NCI-H2081 treated with DMSO at 0.1 percent for 48 hours (cell line): Measurements from ENCODE around the gene RHD.
"Not testable (repeated sequence)": the region's sequence is repeated elsewhere in the genome, so short reads cannot be mapped to it uniquely, and the experiment has no call there.

ENCODE experiments used
- DNase-seq: peaks from one replicate; lab custom pipeline; 2025; lab: John Stamatoyannopoulos, UW

The RHD gene

DNA sequence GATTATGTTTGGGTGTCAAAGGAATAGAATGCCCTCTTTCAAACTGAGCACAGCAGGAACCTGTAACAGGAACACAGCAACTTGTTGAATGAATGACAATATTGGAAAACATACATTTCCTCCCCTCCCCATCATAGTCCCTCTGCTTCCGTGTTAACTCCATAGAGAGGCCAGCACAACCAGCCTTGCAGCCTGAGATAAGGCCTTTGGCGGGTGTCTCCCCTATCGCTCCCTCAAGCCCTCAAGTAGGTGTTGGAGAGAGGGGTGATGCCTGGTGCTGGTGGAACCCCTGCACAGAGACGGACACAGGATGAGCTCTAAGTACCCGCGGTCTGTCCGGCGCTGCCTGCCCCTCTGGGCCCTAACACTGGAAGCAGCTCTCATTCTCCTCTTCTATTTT is at the start of gene RHD:
TSS of gene RHD (plus strand) at position 272 of the 400 bp plus-strand sequence. CDS start at position 311, 39 bp downstream.
- DNase-seq, result not testable (repeated sequence)

- DNase-seq, result no peak
These were observed 49.7 kb upstream of the RHD start for GRCh38 chr1:25222606-25223005.

- DNase-seq, result no peak
These were observed 48.8 kb upstream of the RHD start for GRCh38 chr1:25223471-25223870.

- DNase-seq, result peak; percentile 78
These were observed 40.1 kb upstream of the RHD start, which contains the start of gene SYF2 for GRCh38 chr1:25232027-25232865. TSS of gene SYF2 (minus strand) at chr1:25232502. CDS start at chr1:25232467, 35 bp downstream.

DNA sequence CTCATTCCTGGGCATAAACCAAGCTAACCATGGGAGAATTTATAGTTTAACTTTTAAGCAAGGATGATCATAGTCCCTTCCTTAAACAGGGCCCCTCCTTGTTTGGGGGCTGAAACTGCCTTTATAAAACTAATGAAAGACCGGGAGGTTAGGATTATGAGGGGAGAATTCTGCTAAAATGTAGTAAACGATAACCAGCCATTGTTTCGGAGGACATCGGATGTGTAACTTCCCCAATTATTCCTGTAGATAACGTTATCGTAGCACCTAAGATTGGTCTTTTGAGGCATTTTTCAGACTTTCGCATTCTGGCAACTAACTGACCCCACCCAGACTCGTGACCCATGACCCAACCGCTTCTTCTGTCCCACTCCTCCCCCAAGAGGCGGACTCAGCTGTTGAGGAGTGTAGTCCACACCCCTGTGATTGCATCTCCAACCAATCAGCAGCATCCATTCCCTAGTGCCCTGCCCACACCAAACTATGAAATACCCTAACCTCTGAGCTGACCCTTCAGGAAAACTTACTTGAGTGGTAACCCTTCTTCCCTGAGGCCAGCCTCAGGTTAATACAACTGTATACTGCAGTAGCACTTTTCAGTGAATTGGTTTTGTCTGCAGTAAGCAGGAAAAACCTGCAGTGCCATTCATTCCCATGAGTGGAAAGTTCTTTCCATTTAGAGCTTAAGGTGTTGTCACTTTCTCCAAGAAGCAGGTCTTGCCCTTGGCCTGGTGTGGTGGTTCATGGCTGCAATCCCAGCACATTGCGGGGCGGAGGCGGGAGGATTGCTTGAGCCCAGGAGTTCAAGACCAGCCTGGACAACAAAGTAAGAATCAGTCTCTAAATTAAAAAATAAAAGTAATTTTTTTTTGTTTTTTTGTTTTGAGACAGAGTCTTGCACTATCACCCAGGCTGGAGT is 39.2 kb upstream of the RHD start:
- no peak for DNase-seq

DNA sequence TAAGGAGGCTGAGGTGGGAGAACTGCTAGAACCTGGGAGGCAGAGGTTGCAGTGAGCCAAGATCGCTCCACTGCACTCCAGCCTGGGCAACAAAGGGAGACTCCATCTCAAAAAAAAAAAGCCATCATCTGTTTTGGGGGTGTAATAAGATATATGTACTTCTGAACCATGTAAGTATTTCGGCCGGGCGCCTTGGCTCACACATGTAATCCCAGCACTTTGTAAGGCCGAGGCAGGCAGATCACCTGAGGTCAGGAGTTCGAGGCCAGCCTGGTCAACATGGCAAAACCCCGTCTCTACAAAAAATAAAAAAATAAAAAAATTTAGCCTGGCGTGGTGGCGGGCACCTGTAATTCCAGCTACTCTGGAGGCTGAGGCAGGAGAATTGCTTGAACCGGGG is 36.9 kb upstream of the RHD start:
- DNase-seq, result not testable (repeated sequence)

GRCh38 chr1:25236261-25236660 is 36.0 kb upstream of the RHD start:
- not testable (repeated sequence) for DNase-seq

DNA sequence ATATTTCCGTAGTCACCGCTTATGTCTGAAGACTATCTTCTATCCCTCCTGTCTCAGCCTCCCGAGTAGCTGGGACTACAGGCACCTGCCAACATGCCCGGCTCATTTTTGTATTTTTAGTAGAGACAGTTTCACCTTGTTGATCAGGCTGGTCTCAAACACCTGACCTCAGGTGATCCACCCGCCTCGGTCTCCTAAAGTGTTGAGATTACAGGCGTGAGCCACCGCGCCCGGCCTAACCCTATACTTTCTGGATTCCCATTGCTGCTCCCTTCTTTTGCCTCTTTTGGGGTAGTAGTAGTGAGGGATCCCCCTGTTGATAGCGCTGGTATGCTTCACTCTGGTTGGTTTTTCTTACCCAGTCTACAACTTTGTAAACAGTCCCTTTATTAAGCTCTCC is 34.3 kb upstream of the RHD start:
- DNase-seq, result no peak

- peak; percentile 88 for DNase-seq
These were observed 32.4 kb upstream of the RHD start for GRCh38 chr1:25239681-25240541.

- DNase-seq, result no peak
These were observed 28.4 kb upstream of the RHD start for GRCh38 chr1:25243907-25244306.

GRCh38 chr1:25245393-25245792 is 26.9 kb upstream of the RHD start:
- no peak for DNase-seq

- no peak for DNase-seq
These were observed 26.3 kb upstream of the RHD start for GRCh38 chr1:25245809-25246599.

- no peak for DNase-seq
These were observed 25.7 kb upstream of the RHD start for GRCh38 chr1:25246600-25247023.

DNA sequence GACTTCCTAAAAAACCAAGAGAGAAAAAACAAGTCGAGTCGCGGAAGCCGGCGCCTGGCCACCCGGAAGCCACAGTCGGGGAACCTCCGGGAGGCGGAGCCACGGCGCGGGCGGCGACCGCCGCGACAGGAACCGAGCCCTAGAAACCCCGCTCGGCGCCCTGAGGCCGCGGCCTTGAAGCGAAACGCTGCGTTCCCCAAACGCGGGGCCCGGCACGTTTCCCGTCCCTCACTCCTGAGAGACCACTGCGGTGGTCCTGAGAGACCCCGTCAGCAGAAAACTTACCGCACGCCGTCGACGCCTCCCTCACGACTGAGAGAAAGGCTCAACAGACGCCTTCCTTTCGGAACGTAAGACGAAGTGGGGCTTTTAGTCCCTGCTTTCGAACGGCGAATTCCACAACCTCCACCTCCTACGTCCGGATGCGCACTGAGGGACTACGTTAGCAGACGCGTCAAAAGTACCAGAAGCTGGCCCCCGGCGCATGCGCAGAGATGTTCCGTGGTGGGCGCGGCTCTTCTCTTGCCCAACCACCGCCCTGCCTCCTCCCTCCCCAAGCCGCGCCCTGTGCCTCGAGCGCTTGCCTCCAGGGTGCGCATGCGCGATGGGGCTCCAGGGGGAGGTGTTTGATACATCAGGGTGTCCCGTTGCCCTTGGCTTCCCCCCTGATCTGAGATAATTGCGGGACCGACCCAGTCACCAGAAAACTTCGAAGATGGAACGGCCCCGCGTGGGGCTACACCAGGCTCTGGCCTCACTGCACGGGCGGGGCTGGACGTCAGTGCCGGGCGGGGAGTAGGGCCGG is 25.1 kb upstream of the RHD start, which contains the start of gene RSRP1:
TSS of gene RSRP1 (minus strand) at position 431 of the 805 bp plus-strand sequence. CDS start 491 bp downstream, outside the sequence.
- peak; percentile 89 for DNase-seq

DNA sequence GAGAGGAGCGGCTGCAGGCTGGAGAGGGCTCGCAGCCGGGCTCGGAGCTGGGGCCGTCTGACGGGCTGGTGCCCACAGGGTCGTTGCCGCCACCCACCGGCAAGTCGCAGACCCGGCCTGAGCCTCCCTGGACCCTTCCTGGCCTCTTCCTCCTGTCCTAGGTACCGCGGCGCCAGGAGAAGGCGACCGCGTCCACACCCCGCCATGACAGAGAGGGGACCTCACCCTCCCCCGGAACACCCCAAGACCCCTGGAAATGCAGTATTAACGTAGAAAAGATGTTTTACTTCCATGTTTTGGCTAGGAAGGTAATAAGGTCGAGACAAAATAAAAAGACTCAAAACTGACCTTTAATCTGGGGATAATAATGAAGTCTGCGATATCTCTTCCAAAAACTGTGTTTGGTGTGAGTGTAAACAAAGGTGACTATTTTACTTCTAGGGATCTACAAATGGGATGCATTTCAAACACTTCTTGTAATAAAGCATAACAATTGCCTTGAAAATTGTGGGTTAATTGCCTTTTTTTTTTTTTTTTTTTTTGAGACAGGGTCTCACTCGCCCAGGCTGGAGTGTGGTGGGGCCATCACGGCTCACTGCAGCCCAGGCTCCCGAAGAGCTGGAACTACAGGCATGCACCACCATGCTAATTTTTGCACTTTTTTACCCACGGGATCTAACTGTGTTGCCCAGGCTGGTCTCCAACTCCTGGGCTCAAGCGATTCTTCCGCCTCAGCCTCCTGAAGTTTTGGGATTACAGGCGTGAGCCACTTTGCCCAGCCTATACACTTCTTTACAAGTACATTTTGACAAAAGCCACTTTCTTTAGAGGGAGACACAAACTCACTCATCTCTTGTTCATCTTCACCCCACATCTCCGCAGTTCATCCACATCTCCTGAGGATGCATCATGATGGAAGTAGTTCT is 24.2 kb upstream of the RHD start:
- DNase-seq, result no peak

GRCh38 chr1:25253911-25254310 is 18.4 kb upstream of the RHD start:
- no peak for DNase-seq

DNA sequence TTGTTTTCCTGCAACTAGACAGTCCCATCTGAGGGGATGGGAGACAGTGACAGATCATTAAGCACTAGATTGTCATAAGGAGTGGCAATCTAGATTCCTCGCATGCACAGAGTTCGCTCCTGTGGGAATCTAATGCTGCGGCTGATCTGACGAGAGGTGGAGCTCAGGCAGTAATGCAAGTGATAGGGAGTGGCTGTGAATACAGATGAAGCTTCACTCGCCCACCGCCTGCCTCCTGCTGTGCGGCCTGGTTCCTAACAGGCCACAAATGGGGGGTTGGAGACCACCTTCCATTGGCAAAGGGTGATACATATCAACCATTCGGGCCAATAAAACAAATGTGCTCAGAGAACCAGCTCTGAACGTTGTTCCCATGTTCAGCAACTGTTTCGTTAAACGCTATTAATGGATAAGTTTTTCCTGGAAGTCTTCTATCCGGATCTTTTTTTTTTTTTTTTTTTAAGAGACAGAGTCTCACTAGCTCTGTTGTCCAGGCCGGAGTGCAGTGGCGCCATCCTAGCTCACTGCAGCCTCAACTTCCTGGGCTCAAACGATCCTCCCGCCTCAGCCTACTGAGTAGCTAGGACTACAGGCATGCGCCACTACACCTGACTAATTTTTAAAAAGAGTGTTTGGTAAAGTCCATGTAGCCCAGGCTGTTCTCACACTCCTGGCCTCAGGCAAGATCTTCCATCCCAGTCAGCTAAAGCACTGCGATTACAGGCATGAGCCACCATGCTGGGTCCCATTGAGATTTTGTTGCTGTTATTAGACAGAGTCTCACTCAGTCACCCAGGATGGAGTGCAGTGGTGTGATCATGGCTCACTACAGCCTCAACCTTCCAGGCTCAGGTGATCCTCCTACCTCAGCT is 16.4 kb upstream of the RHD start:
- DNase-seq, result no peak

DNA sequence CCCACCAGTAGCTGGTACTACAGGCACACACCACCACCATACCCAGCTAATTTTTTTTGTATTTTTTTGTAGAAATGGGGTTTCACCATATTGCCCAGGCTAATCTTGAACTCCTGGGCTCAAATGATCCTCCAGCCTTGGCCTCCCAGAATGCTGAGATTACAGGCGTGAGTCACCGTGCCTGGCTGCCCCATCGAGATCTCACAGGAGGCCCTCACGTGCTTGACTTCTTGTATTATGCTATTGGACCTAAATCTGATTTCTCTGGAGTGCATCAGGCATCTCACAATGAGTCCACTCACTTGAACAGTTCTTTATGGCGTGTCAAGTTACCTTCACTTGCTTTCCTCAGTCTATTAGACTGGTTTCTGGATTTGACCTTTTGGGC is 15.7 kb upstream of the RHD start:
- no peak for DNase-seq
